ENCODE data around the gene EFNA5.

EFNA5 gene

GRCh38 chr5:107680099-107680498, 9.4 kb upstream of the EFNA5 start:
- DNase-seq (ENCODE audit: low read depth): no peak
- TF ChIP-seq MAX (IDR thresholded peaks at IDR 0.05; ENCODE audit: low read depth, low read length) (no peak), CTCF (IDR thresholded peaks at IDR 0.05; ENCODE audit: low read depth, low read length) (no peak), MYC (IDR thresholded peaks at IDR 0.05; ENCODE audit: low read depth, low read length) (no peak), POLR2A (IDR thresholded peaks at IDR 0.05; ENCODE audit: extremely low read depth, insufficient read length) (no peak)
- H3K4me3 ChIP-seq (ENCODE audit: low read depth, low read length): no peak overlapping the region

- no peak for DNase-seq (ENCODE audit: low read depth)
- no peak overlapping the region for H3K4me3 ChIP-seq (ENCODE audit: low read depth, low read length)
- no peak for TF ChIP-seq MAX (IDR thresholded peaks at IDR 0.05; ENCODE audit: low read depth, low read length)
- no peak for TF ChIP-seq CTCF (IDR thresholded peaks at IDR 0.05; ENCODE audit: low read depth, low read length)
- TF ChIP-seq POLR2A (IDR thresholded peaks at IDR 0.05; ENCODE audit: extremely low read depth, insufficient read length): no peak
- no peak for TF ChIP-seq MYC (IDR thresholded peaks at IDR 0.05; ENCODE audit: low read depth, low read length)
Observed at GRCh38 chr5:107676702-107677101, 6.0 kb upstream of the EFNA5 start.

- H3K4me3 ChIP-seq (ENCODE audit: low read depth, low read length): no peak overlapping the region
- TF ChIP-seq MYC (IDR thresholded peaks at IDR 0.05; ENCODE audit: low read depth, low read length) (no peak), CTCF (IDR thresholded peaks at IDR 0.05; ENCODE audit: low read depth, low read length) (no peak), POLR2A (IDR thresholded peaks at IDR 0.05; ENCODE audit: extremely low read depth, insufficient read length) (no peak), MAX (IDR thresholded peaks at IDR 0.05; ENCODE audit: low read depth, low read length) (no peak)
- DNase-seq (ENCODE audit: low read depth): no peak
Observed at GRCh38 chr5:107675201-107675600, 4.5 kb upstream of the EFNA5 start.

GRCh38 chr5:107674655-107675054, 3.9 kb upstream of the EFNA5 start:
- no peak overlapping the region for H3K4me3 ChIP-seq (ENCODE audit: low read depth, low read length)
- no peak for DNase-seq (ENCODE audit: low read depth)
- TF ChIP-seq POLR2A (IDR thresholded peaks at IDR 0.05; ENCODE audit: extremely low read depth, insufficient read length) (no peak), CTCF (IDR thresholded peaks at IDR 0.05; ENCODE audit: low read depth, low read length) (no peak), MAX (IDR thresholded peaks at IDR 0.05; ENCODE audit: low read depth, low read length) (no peak), MYC (IDR thresholded peaks at IDR 0.05; ENCODE audit: low read depth, low read length) (no peak)

GRCh38 chr5:107673368-107674136, 2.8 kb upstream of the EFNA5 start:
- no peak overlapping the region for H3K4me3 ChIP-seq (ENCODE audit: low read depth, low read length)
- peak; percentile 92 for TF ChIP-seq CTCF (IDR thresholded peaks at IDR 0.05; ENCODE audit: low read depth, low read length)
- TF ChIP-seq MAX (IDR thresholded peaks at IDR 0.05; ENCODE audit: low read depth, low read length): no peak
- peak; percentile 73 for DNase-seq (ENCODE audit: low read depth)

Measured in NB4 (cell line).